HEK293 (cell line): ENCODE results near the gene TENT4A.

ENCODE experiments used
- CTCF ChIP-seq: fragments of 450-650 bp; formaldehyde crosslinking; IDR thresholded peaks from 2 replicates; pipeline ENCODE4 v1.5.1; 2016; ENCODE audit warnings: missing biosample characterization, missing genetic modification characterization
- OVOL3 ChIP-seq: fragments of 450-650 bp; formaldehyde crosslinking; IDR thresholded peaks from 2 replicates; pipeline ENCODE4 v1.5.1; 2016; ENCODE audit warnings: missing biosample characterization, missing genetic modification characterization
- PRDM1 ChIP-seq: fragments of 450-650 bp; formaldehyde crosslinking; IDR thresholded peaks from 2 replicates; pipeline ENCODE4; 2016; ENCODE audit warnings: missing biosample characterization, missing genetic modification characterization
- ZBTB11 ChIP-seq: fragments of 450-650 bp; formaldehyde crosslinking; conservative IDR thresholded peaks from 2 replicates; pipeline ENCODE4 v1.5.1; 2016; ENCODE audit warnings: low read depth, missing biosample characterization, missing genetic modification characterization
- ZBTB20 ChIP-seq: fragments of 450-650 bp; formaldehyde crosslinking; IDR thresholded peaks from 2 replicates; pipeline ENCODE4 v1.5.1; 2016; ENCODE audit warnings: missing biosample characterization, missing genetic modification characterization
- ZIC2 ChIP-seq: fragments of 450-650 bp; formaldehyde crosslinking; IDR thresholded peaks from 2 replicates; pipeline ENCODE4 v1.5.1; 2016; ENCODE audit warnings: missing biosample characterization, missing genetic modification characterization
- ZNF843 ChIP-seq: fragments of 450-650 bp; formaldehyde crosslinking; IDR thresholded peaks from 2 replicates; pipeline ENCODE4 v1.5.1; 2016; ENCODE audit warnings: missing biosample characterization, missing genetic modification characterization

- no peak for TF ChIP-seq PRDM1 (tag by site-specific recombination)
- TF ChIP-seq OVOL3 (tag by site-specific recombination): no peak
- no peak for TF ChIP-seq ZNF843 (tag by site-specific recombination)
- TF ChIP-seq CTCF (tag by site-specific recombination): no peak
- TF ChIP-seq ZBTB20: no peak
- no peak for TF ChIP-seq ZIC2 (tag by site-specific recombination)
- no peak for TF ChIP-seq ZBTB11 (tag by site-specific recombination)
Observed at GRCh38 chr5:6736524-6737042, 23.4 kb downstream of the TENT4A start.
